ENCODE data around the gene DNAH1.
A peak's percentile ranks its signal among the peaks of the same experiment; 100 is the strongest.

Gene DNAH1

DNA sequence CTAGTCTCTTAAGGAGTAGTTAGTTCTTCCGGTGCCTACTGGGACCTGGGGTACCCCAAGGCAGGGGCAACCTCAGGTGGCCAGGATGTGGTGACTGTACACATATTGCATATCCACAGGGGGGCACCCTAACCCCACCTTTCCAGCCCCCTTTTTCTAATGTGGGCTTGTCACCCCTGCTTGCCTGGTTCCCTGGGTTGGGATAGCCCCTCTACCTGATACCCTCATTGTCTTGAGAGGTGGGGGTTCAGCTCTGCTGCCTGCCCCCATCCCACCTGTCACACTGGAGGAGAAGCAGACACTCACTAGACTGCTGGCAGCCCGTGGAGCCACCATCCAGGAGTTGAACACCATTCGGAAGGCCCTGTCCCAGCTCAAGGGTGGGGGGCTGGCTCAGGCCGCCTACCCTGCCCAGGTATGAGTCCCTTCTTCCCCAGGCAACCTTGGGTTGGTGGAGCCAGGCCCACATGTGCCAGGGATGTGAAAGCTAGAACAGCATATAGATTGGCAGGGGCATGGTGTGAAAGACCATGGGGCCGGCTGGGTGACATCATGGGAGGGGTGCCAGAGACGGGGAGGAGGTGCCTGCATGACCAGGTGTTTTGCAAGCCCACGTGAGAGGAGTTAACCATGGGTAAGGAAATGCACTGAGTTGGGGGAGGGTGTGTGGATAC lies 24.5 kb upstream of the DNAH1 start:
- DNase-seq (ENCODE audit: low read depth) = peak; percentile 33
- TF ChIP-seq, protein P1, sequence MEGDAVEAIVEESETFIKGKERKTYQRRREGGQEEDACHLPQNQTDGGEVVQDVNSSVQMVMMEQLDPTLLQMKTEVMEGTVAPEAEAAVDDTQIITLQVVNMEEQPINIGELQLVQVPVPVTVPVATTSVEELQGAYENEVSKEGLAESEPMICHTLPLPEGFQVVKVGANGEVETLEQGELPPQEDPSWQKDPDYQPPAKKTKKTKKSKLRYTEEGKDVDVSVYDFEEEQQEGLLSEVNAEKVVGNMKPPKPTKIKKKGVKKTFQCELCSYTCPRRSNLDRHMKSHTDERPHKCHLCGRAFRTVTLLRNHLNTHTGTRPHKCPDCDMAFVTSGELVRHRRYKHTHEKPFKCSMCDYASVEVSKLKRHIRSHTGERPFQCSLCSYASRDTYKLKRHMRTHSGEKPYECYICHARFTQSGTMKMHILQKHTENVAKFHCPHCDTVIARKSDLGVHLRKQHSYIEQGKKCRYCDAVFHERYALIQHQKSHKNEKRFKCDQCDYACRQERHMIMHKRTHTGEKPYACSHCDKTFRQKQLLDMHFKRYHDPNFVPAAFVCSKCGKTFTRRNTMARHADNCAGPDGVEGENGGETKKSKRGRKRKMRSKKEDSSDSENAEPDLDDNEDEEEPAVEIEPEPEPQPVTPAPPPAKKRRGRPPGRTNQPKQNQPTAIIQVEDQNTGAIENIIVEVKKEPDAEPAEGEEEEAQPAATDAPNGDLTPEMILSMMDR (IDR thresholded peaks at IDR 0.05; ENCODE audit: insufficient read depth, low read depth, low read length, missing control alignments) = peak; percentile 53
- no peak overlapping the region for H3K4me3 ChIP-seq (ENCODE audit: low read length)

DNA sequence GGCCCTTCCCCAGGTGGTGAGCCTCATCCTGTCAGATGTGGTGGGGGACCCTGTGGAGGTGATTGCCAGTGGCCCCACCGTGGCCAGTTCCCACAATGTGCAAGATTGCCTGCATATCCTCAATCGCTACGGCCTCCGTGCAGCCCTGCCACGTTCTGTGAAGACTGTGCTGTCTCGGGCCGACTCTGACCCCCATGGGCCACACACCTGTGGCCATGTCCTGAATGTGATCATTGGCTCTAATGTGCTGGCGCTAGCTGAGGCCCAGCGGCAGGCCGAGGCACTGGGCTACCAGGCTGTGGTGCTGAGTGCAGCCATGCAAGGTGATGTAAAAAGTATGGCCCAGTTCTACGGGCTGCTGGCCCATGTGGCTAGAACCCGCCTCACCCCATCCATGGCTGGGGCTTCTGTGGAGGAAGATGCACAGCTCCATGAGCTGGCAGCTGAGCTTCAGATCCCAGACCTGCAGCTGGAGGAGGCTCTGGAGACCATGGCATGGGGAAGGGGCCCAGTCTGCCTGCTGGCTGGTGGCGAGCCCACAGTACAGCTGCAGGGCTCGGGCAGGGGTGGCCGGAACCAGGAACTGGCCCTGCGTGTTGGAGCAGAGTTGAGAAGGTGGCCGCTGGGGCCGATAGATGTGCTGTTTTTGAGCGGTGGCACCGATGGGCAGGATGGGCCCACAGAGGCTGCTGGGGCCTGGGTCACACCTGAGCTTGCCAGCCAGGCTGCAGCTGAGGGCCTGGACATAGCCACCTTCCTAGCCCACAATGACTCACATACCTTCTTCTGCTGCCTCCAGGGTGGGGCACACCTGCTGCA lies 23.7 kb upstream of the DNAH1 start:
- TF ChIP-seq, protein P1 (IDR thresholded peaks at IDR 0.05; ENCODE audit: insufficient read depth, low read depth, low read length, missing control alignments) = no peak
- peak; percentile 35 for DNase-seq (ENCODE audit: low read depth)
- no peak overlapping the region for H3K4me3 ChIP-seq (ENCODE audit: low read length)

- H3K4me3 ChIP-seq (ENCODE audit: low read length) = no peak overlapping the region
- TF ChIP-seq, protein P1 (IDR thresholded peaks at IDR 0.05; ENCODE audit: insufficient read depth, low read depth, low read length, missing control alignments) = no peak
- DNase-seq (ENCODE audit: low read depth) = no peak
Measured at GRCh38 chr3:52293491-52294319, 22.4 kb upstream of the DNAH1 start.

DNA sequence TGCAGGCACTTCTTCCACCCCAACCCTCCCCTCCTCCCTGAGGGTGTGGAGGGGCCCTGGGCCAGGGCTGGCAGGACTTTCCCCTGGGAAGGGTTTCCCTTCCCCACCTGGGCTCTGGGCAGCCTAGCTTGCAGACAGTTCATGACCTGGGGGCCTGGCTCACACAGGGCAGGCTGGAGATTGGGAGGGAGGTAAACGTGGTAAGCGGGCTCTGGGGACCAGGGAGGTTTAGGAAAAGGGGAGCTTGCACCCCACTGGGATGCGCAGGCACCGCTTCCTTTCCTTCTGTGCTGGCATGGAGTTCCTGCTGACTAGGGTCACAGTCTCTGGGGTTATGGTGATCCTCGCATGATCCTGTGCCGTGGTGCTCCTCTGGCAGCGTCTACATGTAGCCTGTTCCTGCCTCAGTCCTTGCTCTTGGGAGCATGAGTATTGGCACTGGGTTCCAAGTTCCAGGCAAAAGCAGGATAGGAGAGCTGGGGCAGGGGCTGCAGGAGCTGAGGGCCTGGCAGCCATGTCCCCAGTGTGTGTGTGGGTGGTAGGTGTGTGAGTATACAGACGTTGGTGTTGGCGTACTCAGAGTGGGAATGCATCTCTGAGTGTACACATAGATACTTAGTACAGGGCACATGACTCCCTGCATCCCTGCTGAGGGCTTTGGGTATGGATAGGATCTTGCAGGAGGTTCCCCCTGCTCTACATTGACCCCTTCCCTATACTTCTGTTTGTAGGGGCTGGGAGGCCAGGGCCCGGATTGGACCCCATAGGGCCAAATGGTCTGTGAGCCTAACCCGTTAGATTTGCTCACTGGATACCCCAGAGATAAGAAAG lies 21.6 kb upstream of the DNAH1 start:
- TF ChIP-seq, protein P1 (IDR thresholded peaks at IDR 0.05; ENCODE audit: insufficient read depth, low read depth, low read length, missing control alignments) = no peak
- no peak for DNase-seq (ENCODE audit: low read depth)
- H3K4me3 ChIP-seq (ENCODE audit: low read length) = no peak overlapping the region

DNA sequence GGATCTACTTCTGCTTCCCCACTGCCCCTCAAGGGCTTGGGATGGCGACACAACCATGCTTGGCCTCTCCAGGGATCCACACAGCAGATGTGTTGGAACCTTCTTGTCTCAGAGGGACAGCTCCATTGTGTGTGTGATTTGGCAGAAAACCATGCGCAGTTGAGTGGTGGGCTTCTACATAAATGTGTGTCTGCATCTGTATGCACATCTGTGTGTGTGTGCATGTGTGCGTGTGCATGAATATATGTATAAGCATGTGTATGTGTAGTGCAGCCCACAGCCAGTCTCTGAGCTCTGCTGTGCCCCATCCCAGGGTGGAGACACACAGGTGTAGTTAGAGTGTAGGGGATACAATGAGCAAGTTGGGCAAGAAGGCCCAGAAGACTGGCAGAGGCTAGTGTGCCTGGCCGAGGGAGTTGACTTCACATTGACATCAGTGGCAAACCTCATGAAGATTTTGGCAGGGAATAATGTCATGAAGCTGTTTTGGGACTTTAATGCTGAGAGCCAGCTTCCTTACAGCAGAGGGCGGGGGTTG lies 20.4 kb upstream of the DNAH1 start:
- no peak overlapping the region for H3K4me3 ChIP-seq (ENCODE audit: low read length)
- TF ChIP-seq, protein P1 (IDR thresholded peaks at IDR 0.05; ENCODE audit: insufficient read depth, low read depth, low read length, missing control alignments) = no peak
- no peak for DNase-seq (ENCODE audit: low read depth)
